HG03039 (cell line): ENCODE measurements around the gene LBX2.

Source experiments
- ATAC-seq: cut with Tn5 transposase; IDR thresholded peaks from one replicate; pipeline ENCODE4 v1.9.1; 2021; ENCODE audit warnings: mild to moderate bottlenecking, moderate library complexity; ENCODE audit not compliant: unreplicated experiment

The LBX2 gene

DNA sequence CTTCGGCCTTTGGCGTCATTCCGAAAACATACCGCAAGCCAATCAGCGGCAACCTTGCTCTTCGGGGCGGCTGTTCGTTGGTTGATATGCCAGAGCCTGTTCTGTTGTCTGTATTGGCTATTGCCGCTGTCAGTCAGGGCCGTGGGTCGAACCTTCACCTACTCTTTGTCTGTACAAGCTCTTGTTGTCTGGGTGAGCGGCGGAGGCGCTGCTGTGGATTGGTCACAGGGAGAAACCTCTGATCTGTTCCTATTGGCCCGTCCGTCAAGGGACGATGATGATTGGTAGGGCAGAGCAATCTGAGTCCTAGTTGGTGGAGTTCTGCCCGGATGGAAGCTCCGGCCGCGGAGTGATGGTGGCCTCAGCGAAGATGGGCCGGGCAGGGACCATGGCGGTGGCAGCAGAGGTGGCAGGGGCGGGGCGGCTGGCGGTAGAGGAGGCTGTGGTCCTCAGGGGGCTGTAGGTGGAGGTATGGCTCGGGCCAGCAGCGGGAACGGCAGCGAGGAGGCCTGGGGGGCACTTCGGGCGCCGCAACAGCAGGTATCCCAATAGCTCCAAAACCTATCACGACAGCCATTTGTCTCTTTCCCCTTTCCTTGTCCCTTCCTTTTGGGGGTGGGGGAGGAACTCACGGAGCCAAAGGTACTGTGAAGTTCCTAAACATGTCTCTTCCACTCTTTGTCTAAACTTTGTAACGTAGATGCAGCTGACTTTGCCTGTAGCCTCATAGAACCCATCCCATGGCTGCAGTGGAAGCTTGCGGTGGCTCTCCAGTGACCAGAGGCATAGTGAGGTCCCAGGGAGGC lies 41.1 kb downstream of the LBX2 start, which contains the start of gene WBP1:
TSS of gene WBP1 (plus strand) at position 307 of the 806 bp plus-strand sequence. CDS start at position 472, 165 bp downstream.
- peak; percentile 77 for ATAC-seq

DNA sequence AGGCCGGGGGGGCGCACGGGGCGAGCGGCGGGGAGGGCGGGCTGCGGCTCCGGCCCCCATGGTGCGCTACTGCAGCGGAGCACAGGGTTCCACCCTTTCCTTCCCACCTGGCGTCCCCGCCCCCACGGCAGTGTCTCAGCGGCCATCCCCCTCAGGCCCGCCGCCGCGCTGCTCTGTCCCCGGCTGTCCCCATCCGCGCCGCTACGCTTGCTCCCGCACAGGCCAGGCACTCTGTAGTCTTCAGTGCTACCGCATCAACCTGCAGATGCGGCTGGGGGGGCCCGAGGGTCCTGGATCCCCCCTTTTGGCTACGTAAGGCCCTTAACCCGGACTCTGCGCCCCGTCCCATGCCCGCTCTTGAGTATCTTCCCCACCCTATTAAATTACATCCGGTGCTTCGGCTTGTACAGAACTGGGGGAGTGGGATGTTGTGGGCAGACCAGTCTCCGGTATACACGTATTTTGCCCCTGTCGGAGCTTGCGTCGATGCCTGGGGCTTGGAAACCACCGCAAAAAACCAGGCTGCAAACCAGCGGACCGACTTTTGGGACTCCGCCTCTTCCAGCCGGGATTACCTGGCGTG lies 41.8 kb downstream of the LBX2 start:
- peak; percentile 28 for ATAC-seq

DNA sequence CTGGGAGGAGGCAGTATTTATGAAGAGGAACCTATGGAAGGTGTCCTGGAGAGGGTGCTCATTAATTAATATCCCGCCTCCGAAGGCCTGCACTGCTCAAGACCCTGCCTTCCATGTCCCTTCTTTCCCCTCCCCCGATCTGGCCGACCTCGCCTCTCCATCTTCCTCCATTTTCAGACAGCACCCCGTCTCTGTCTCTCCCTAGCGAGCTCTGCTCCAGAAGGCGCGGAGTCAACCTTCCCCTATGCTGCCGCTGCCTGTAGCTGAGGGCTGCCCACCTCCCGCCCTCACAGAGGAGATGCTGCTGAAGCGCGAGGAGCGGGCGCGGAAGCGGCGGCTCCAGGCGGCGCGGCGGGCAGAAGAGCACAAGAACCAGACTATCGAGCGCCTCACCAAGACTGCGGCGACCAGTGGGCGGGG lies 42.3 kb downstream of the LBX2 start:
- no peak for ATAC-seq

DNA sequence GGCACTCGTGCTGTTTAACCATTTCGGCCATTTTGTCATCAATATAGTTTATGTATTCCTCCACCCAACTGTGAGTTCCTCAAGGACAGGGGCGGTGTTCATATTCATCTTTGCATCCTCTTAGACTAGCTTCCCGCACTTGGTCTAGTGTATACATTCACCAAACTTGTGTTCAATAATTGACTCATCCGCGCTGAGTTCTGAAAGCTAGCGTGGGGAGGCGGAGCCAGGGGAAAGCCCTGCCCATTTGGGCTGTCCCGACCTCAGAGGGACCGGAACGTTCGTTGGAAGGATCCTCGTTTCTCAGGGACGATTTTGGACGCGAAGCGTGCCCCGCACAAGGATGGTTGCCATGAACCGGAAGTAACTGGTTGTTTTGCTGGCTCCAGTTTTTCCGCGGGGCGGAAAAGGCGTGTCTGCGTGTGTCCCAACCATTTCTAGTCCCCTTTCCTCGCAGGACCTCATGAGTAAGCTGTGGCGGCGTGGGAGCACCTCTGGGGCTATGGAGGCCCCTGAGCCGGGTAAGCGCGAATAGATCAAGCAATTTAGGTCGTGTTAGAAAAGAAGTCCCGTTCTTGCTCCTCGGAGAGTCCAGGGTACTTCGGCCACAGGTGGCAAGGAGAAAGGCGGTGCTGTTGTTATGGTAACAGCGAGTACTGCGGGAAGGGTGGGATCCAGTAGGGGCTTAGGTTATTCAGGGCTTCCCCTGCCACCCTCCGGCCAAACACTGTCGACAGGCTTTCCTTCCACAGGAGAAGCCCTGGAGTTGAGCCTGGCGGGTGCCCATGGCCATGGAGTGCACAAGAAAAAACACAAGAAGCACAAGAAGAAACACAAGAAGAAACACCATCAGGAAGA lies 44.5 kb downstream of the LBX2 start, which contains the start of gene INO80B:
TSS of gene INO80B (plus strand) at position 434 of the 858 bp plus-strand sequence. CDS start at position 464, 30 bp downstream.
- ATAC-seq, result peak; percentile 32

GRCh38 chr2:74450570-74451190 lies 48.7 kb downstream of the LBX2 start:
- no peak for ATAC-seq

- ATAC-seq, result no peak
These were observed 50.6 kb downstream of the LBX2 start for GRCh38 chr2:74448771-74449170.
